Hematopoietic multipotent progenitor cell treated with erythropoietin and hydrocortisone succinate and interleukin-3 and kit ligand, for 6 days (in vitro differentiated cells): ENCODE results near the gene RNF115.
"Not testable (repeated sequence)": the region's sequence is repeated elsewhere in the genome, so short reads cannot be mapped to it uniquely, and the experiment has no call there.

Experiments used
- DNase-seq: peaks from one replicate; pipeline ENCODE4 v3.0.0-alpha.2; 2015

The RNF115 gene

DNA sequence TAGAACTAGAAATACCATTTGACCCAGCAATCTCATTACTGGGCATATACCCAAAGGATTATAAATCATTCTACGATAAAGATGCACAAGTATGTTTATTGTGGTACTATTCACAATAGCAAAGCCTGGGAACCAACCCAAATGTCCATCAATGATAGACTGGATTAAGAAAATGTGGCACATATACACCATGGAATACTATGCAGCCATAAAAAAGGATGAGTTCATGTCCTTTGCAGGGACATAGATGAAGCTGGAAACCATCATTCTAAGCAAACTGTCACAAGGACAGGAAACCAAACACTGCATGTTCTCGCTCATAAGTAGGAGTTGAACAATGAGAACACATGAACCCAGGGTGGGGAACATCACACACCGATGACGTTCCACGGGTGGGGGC, 97.7 kb downstream of the RNF115 start:
- not testable (repeated sequence) for DNase-seq

- peak; percentile 77 for DNase-seq
These were observed 102.8 kb downstream of the RNF115 start for GRCh38 chr1:145720878-145721671.

DNA sequence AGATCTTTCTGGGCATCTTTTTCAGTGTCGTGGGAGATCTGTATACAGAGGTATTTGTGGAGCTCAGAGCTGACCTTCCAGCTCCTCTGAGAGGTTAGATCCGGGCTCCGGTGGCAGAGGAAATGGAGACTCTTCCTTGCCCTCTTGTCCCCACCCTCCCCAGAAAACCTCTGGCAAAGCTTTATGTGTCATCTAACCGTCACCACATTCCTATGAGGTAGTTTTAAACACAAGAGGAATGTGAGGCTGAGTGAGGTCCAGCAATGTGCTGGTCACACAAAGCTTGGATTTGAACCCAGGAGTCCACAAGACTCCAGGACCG, 103.4 kb downstream of the RNF115 start:
- DNase-seq = no peak

- no peak for DNase-seq
These were observed 104.4 kb downstream of the RNF115 start, which contains the start of gene CD160 for GRCh38 chr1:145719230-145720079. CD160 (plus strand) TSS chr1:145719499; CDS start chr1:145728328, 8,829 bp downstream.

DNA sequence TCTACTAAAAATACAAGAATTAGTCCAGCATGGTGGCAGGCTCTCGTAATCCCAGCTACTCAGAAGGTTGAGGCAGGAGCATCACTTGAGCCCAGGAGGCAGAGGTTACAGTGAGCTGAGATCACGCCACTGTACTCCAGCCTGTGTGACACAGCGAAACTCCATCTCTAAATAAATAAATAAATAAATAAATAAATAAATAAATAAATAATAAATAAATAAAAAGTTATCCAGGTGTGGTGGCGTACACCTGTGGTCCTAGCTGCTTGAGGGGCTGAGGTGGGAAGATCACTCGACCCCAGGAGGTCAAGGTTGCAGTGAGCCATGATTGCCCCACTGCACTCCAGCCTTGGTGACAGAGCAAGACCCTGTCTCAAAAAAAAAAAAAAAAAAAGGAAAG, 105.4 kb downstream of the RNF115 start:
- DNase-seq = not testable (repeated sequence)

DNA sequence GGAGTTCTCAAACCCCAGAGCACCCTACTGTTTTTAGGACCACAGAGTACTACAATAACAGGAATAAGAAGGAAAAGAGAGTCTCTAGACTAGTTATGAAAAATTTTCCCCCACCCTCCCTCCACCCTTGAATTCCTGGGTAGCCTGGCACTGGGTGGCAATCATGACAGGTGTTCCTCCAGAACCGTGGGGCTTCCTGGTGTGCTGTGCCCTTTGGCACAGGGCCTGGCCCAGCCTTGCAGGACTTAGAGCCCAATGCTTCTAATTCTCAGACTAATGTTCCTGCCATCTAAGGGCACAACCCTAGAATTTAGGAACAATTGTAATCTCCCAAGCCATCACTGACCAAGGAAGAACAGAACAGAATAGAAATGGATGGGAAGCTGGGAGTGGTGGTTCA, 106.1 kb downstream of the RNF115 start:
- DNase-seq = no peak

GRCh38 chr1:145716641-145717345, 107.1 kb downstream of the RNF115 start:
- no peak for DNase-seq

GRCh38 chr1:145714524-145715111, 109.3 kb downstream of the RNF115 start:
- no peak for DNase-seq

GRCh38 chr1:145711213-145711651, 112.7 kb downstream of the RNF115 start:
- no peak for DNase-seq

- no peak for DNase-seq
These were observed 113.4 kb downstream of the RNF115 start for GRCh38 chr1:145710291-145711027.

GRCh38 chr1:145708063-145708462, 115.8 kb downstream of the RNF115 start:
- no peak for DNase-seq

DNA sequence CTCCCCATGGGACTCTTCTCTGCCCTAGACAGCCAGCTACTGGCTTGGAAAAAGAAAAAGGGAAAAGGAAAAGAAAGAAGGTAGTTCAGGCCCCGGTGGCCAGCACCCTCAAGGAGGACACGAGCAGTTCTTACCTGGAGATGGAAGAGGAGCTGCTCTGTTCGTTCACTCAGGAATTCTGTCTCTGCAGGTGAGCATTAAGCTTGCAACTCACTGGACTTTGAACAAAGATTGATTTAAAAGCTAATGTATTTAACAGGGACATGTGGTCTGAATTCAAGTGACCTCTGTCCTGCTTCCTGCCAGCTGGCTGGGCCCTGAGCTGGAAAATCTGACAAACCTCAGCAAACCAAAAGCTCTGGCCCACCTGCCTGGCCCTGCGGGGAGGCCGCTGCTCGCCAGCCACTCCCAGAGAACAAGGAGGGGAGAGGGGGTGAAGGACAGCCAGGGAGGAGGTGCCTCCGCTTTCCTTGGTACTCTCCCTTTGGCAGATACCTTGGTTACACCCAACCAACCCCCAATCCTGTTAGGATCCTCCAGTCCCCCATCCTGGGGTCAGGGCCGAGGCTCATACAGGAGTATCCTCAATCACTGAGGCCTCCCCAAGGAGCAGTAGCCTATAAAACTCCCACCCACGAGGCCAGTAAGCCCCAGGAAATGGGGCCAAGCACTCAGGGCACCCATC, 116.6 kb downstream of the RNF115 start, which contains the start of gene PDZK1:
PDZK1 (minus strand) TSS at position 186 of the 685 bp plus-strand sequence. CDS start 19,347 bp downstream, outside the sequence.
- DNase-seq = no peak

DNA sequence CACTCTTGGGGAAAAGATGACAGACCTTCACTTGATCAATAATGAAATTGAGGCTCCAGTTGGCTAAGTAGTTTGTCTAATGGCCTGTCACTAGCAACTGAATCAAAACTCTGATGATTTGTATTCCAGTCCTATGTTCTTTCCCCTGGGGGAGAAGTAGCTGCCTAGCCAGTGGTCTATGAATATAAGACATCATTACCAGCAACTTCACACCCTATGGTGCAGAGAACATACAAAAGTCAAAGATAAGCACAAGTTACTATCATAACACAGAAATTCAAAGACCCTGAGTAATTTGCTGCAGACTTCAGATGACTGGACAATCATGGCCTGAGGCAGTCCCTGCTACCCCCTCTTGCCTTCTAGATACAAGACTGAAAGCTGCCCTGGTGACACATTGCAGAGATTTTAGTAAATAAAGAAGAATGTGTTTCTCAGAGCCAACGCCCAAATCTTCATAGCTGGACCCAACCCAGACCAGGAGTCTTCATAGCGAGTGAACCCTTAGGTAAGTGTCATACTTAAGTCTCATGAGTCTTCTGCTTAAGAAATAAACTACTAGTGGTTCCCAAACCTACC, 117.7 kb downstream of the RNF115 start:
- no peak for DNase-seq

GRCh38 chr1:145705622-145706021, 118.3 kb downstream of the RNF115 start:
- DNase-seq = no peak

DNA sequence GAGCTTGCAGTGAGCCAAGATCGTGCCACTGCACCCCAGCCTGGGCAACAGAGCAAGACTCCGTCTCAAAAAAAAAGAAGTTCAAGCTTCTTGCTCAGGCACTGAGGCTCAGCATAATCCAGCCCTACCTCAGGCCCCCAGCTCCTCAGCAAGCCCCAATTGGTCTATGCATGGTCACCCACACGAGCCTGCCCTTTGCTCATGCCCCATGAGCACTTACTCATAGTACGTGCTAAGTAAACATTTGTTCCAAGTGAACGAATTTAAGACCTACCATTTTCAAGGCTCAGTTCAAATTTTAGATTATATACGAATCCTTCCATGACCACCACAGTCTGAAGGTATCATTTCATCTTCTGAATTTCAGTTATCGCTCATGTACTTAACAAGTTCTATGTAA, 121.1 kb downstream of the RNF115 start:
- no peak for DNase-seq

DNA sequence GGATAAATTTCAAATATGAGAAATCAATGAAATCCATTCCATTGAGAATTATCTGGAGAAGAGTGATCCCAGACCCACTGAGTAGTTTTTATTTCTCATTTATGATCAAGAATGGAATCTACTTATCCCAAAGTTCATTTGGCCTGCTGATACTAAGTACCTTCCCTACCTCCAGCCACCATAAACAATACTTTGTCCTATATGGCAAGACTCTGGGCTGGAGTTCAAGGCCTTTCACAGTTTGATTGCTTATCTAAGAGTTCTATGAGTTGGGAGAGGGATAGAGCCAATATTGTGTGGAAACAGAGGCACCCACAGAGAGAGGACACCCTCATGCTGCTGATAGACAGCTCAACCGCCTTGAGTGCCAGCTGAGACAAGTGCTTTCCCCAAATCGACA, 121.8 kb downstream of the RNF115 start:
- no peak for DNase-seq

DNA sequence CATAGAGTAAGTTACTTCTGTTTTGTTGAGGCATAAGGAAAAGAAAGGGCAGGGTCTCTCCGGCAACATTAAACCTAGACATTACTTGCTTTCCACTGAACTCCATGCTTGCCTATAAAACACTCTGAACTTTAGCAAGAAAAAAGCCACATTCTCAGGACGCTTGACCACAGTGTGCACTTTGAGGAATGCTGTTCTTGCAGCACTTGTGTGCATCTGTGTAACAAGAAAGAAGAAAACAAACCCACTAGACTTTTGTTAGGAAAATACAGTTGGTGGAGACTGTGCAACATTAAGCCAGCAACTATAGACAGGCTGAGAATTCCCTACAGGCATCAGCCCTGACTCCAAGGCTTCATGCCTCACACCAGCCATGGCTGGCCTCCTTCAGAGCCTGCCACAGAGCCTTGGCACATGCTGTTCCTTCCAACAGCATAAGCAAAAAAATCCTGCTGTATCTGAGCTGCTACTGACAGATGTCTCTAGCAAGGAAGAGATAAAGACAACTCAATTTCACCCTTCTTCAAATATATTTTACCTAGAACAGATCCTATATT, 122.5 kb downstream of the RNF115 start:
- DNase-seq = no peak

GRCh38 chr1:145696630-145696960, 127.3 kb downstream of the RNF115 start:
- DNase-seq = no peak

GRCh38 chr1:145695821-145696629, 127.9 kb downstream of the RNF115 start:
- DNase-seq = no peak
